NCI-H1048 (cell line): Measurements from ENCODE around the gene TBC1D22A.
"Not testable (repeated sequence)": the region's sequence is repeated elsewhere in the genome, so short reads cannot be mapped to it uniquely, and the experiment has no call there.

ENCODE experiments used
- DNase-seq: peaks from one replicate; lab custom pipeline; 2025; lab: John Stamatoyannopoulos, UW

Gene TBC1D22A

GRCh38 chr22:47170511-47171440 lies 408.3 kb downstream of the TBC1D22A start:
- not testable (repeated sequence) for DNase-seq

GRCh38 chr22:47171441-47172221 lies 409.2 kb downstream of the TBC1D22A start:
- DNase-seq: no peak

- no peak for DNase-seq
These were observed 410.5 kb downstream of the TBC1D22A start for GRCh38 chr22:47172771-47173534.

- DNase-seq: no peak
These were observed 411.1 kb downstream of the TBC1D22A start for GRCh38 chr22:47173535-47174021.

GRCh38 chr22:47174096-47174495 lies 411.6 kb downstream of the TBC1D22A start:
- DNase-seq: no peak

- DNase-seq: no peak
These were observed 412.2 kb downstream of the TBC1D22A start for GRCh38 chr22:47174671-47175112.

GRCh38 chr22:47175151-47176025 lies 412.9 kb downstream of the TBC1D22A start:
- no peak for DNase-seq

- no peak for DNase-seq
These were observed 413.6 kb downstream of the TBC1D22A start for GRCh38 chr22:47176026-47176389.

GRCh38 chr22:47176573-47177333 lies 414.3 kb downstream of the TBC1D22A start:
- DNase-seq: no peak

GRCh38 chr22:47177334-47177815 lies 414.9 kb downstream of the TBC1D22A start:
- no peak for DNase-seq

- no peak for DNase-seq
These were observed 415.9 kb downstream of the TBC1D22A start for GRCh38 chr22:47178339-47178738.

GRCh38 chr22:47180796-47181195 lies 418.3 kb downstream of the TBC1D22A start:
- no peak for DNase-seq

GRCh38 chr22:47187176-47187957 lies 424.9 kb downstream of the TBC1D22A start:
- no peak for DNase-seq

GRCh38 chr22:47188261-47189055 lies 426.0 kb downstream of the TBC1D22A start:
- no peak for DNase-seq

- DNase-seq: no peak
These were observed 426.8 kb downstream of the TBC1D22A start for GRCh38 chr22:47189056-47189916.

GRCh38 chr22:47190276-47190956 lies 428.0 kb downstream of the TBC1D22A start:
- DNase-seq: no peak
